Measurements from ENCODE around the gene PLEKHB2. TPM values are rescaled to one million over a fixed set of nuclear protein-coding genes. Genes with fewer than 3 reads are reported as not detected.
"Not testable (repeated sequence)": the region's sequence is repeated elsewhere in the genome, so short reads cannot be mapped to it uniquely, and the experiment has no call there.

Gene PLEKHB2
- total RNA-seq, 1 donor from 2014 or later: 30.8 TPM

GRCh38 chr2:131143803-131144202 lies 38.7 kb downstream of the PLEKHB2 start:
- no peak for ATAC-seq

GRCh38 chr2:131145040-131145439 lies 39.9 kb downstream of the PLEKHB2 start:
- no peak for ATAC-seq

DNA sequence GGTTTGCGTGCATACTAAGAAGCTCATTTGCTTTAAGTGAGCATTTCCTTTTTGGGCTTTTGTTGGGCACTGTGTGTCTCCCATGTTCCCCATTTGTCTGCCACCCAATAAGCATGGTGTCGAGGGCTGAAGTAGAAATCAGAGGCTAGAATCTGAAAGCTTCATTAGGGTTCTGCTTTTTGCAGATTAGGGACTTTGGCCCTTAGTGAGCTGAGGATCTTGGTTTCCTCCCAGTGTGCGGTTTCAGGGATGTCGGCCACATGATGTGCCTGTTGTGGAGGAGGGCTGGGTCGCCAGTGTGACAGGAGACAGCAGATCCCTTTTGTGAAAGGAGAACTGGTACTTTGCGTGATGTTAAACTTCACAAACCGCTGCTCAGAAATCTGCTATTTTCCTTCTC lies 41.1 kb downstream of the PLEKHB2 start:
- ATAC-seq: no peak

DNA sequence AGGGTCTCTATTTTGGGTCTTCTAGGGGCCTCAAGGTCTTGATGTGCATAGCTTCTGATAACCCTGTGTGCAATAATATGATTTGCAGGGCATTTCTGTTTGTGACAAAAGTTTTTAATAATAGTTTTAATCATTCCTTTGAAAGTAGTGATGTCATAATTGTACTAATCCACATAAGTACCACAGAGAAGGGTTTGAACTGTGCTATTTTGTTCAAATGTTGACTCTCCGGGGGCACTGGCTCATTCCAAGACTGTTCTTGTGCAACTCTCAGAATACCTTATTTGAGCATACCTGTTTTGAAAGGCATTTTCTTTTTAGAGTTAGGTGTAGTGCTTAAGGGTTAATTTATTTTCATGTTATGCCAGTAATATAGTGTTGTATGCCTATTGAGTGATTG lies 41.6 kb downstream of the PLEKHB2 start:
- ATAC-seq: no peak

DNA sequence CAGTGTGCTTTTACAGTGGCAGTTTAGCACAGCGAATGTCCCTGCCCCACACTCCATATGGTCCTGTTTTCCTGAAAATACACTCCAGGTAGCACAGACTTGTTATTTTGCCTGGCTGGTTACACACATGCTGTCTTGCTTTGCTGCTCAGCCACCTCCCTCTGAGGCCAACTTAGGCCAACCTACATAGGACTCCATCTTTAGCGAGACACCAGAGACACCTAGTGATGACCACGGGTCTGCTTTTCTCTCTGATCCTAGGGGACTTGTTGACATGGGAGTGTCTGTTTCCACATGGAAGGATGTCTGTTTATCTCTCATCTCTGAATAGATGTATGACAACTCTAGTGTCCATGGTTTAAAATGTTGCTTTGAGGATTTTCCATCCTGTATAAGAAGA lies 43.3 kb downstream of the PLEKHB2 start:
- ATAC-seq: no peak

DNA sequence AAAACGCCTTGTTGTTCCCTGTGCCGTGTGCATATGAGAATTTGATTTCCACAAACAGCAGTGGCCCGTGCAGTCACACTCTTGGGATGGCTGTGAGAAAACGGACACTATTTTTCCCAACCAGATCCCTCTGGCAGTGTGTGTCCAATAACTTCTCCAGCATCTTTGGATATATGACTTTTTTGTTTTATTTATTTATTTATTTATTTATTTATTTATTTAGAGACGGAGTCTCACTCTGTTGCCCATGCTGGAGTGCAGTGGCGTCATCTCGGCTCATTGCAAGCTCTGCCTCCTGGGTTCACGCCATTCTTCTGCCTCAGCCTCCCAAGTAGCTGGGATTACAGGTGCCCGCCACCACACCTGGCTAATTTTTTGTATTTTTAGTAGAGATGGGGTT lies 45.0 kb downstream of the PLEKHB2 start:
- not testable (repeated sequence) for ATAC-seq

DNA sequence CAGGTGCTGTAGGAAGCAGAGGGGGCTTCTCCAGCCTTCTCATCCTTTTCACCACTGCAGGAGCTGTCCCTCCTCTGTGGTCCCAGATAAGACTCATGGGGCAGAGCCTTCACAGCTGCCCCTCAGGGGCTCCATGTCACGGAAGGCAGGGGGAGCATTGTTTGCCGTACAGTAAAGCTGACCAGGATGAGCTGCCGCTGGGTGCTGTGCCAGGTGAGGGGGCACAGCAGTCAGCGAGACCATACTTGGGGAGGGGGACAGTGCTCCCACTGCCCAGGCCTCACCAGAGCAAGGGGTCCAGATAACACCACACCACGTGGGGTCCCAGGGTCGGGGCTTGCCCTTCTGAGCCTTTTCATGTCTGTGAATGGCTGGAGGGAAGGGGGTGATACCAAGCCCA lies 46.3 kb downstream of the PLEKHB2 start:
- no peak for ATAC-seq

- ATAC-seq: no peak
Measured at GRCh38 chr2:131152074-131152473, 46.9 kb downstream of the PLEKHB2 start.

DNA sequence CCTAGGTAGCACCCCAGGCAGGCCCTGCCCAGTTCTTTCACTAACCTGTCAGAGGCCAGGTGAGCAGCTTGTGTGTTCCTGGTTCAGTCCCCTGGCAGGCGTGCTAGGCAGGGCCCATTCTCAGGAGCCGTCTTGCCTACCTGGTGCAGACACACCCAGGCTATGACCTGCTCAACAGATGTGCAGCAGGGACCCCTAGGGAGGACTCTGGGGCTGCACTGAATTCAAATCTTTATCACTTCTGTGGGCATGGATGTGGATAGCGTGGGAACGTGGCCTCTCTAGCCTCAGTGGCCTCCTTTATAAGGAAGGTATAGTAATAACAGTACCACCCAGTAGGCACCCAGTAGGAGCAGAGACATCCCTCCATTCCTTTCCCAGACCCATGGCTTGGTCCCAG lies 48.4 kb downstream of the PLEKHB2 start:
- peak; percentile 30 for ATAC-seq

DNA sequence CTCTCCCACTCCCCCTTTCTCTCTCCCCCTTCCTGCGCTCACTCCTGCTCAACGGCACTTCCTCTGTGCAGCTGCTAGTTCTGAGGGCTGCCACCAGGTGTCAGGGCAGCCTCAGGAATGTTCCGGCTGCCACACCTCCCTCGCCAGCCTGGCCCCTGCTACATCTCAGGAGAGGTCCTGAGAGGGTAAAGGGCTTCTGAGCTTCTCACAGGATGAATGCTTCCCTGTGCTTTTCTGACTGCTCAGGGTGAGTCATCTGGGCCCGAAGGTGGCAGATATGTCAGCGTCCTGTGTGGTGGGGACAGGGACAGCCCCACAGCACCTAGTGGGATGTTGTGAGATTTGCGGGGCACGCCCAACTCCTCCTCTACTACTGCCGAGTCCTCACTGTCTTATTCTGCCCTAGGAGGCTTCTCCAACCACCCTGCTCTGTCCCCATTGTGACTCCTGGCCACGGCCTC lies 49.0 kb downstream of the PLEKHB2 start:
- ATAC-seq: peak; percentile 88

- ATAC-seq: no peak
Measured at GRCh38 chr2:131154647-131155046, 49.5 kb downstream of the PLEKHB2 start.

GRCh38 chr2:131155208-131155855 lies 50.2 kb downstream of the PLEKHB2 start:
- ATAC-seq: no peak

GRCh38 chr2:131156452-131157149 lies 51.5 kb downstream of the PLEKHB2 start:
- ATAC-seq: no peak

GRCh38 chr2:131165562-131165961 lies 60.4 kb downstream of the PLEKHB2 start:
- not testable (repeated sequence) for ATAC-seq

DNA sequence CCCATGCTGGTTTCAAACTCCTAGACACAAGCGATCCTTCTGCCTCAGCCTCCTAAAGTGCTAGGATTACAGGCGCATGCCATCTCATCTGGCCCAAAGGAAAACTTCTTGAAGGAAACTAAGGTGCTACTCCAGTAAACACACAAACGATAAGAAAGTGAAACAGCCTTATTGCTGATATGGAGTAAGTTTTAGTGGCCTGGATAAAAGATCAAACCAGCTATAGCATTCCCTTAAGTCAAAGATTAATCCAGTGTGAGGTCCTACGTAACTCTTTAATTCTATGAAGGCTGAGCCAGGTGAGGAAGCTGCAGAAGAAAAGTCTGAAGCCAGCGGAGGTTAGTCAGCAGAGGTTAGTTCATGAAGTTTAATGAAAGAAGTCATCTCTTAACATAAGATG lies 63.4 kb downstream of the PLEKHB2 start:
- ATAC-seq: no peak

DNA sequence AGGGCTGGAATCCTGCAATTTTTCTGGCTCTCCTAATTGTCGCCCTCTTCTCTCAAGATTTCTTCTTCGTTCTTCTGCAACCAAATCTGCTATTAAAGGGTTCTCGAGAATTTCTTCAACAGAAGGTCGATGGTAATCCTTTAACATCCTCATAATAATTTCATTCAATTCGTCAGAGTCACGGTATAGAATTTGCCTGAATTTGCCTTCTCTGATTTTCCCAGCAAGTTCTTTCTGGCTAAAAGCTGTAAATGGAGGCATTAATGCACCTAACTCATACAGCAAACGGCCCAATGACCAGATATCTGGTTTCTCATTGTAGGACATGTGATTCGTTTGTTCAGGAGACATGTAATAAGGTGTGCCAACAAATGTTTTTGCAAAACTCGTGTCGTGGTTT lies 72.9 kb downstream of the PLEKHB2 start:
- not testable (repeated sequence) for ATAC-seq

- ATAC-seq: not testable (repeated sequence)
Measured at GRCh38 chr2:131178721-131179418, 73.7 kb downstream of the PLEKHB2 start.

- ATAC-seq: not testable (repeated sequence)
Measured at GRCh38 chr2:131181451-131181850, 76.3 kb downstream of the PLEKHB2 start.

GRCh38 chr2:131193421-131193820 lies 88.3 kb downstream of the PLEKHB2 start:
- not testable (repeated sequence) for ATAC-seq

GRCh38 chr2:131196186-131196585 lies 91.0 kb downstream of the PLEKHB2 start:
- not testable (repeated sequence) for ATAC-seq

Measured in esophagus mucosa (tissue), 1 donor.